Activated CD4-positive, alpha-beta T cell treated with anti-CD3 and anti-CD28 coated beads for 1 hour (primary cell): ENCODE data around the gene DOCK9.
"Not testable (repeated sequence)": the region's sequence is repeated elsewhere in the genome, so short reads cannot be mapped to it uniquely, and the experiment has no call there.

Source experiments
- DNase-seq: peaks from one replicate; pipeline ENCODE4 v3.0.0-alpha.2; 2020

The DOCK9 gene

DNA sequence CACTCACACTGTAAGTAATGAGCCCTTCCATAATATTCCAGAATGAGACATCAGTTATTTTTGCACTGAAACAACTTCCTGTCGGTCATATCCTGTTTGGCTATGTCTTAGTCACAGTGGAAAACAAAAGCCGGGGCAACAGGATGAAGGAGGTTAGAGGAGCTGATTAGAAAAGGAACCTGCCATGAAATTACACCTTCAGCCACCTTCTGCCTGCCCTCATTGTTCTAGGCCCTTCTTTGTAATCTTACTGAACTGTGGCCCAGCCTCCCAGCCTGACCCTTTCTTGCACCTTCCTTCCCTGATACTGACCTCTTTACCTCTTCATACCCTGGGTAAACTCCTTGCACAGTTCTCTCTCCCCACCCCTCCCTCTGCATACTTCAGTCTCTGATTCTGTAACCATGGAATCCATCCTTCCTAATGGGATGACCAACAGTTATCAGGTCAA is 67.3 kb downstream of the DOCK9 start:
- no peak for DNase-seq

DNA sequence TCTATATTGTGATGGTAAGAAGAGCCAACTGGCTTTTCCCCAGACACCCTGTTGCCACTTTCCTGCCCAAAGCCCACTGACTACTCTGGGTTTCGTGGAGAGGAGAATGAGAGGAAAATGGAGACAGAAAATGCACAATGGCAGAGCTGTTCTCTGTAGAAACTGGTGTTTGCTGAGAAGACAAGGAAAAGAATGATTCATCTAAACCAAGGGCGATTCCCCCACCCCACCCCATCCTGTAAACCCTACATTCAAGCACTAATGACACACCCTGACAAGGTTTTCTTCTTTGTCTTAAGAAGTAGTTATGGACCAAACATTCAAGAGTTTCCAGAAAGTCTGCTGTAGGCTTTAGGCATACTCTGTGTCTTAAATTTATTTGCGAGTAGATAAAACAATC is 68.8 kb downstream of the DOCK9 start:
- DNase-seq, result no peak

DNA sequence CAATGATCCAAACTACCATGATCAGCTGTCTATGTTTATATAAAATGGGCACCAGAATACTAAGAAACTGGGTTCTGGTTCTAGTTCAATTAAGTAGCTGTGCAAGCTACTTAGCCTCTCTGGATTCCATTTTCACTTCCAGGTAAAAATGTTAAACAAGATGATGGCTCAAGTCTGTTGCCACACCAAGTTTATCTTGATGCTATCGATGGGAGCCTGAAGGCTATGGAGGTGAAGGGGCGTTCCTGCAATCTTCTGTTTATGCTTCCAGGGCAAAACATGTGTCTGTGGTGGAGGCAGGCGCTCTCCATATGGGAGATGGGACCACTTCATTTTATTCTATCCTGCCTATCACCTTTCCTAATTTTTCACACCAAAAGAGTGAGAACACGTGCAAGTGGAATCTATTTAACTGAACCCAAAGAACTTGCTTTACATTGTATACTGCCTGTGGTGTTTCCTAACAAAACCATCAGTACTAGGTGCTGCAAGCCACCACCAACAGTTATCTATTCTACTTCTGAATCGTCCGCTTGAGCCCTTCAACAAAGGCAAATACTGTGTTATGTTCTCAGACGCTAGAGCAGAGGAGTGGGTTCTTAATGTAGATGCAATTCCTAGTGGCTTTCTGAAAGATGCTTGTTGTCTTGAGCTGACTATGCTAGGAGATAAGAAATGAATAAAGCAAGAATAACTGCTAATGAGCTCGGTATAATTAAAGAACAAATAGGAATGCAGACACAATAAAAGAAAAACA is 70.9 kb downstream of the DOCK9 start:
- DNase-seq, result no peak

DNA sequence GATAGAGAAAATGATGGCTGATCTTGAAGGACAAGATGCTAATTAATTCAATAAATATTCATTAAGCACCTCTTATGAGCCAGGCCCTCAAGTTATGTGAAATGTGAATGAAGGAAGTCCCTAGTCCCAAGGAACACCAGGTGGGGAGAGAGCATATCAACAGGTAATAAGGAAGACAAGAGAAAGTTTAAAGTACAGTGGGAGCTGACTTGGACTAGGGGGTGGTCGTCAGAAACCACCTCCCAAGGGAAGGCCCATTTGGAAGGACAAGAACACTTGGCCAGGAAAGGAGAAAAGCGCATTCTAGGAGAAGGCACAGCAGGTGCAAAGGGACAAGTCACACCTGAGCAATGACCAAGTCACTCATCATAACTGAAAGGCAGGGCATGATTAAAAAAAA is 72.7 kb downstream of the DOCK9 start:
- no peak for DNase-seq

DNA sequence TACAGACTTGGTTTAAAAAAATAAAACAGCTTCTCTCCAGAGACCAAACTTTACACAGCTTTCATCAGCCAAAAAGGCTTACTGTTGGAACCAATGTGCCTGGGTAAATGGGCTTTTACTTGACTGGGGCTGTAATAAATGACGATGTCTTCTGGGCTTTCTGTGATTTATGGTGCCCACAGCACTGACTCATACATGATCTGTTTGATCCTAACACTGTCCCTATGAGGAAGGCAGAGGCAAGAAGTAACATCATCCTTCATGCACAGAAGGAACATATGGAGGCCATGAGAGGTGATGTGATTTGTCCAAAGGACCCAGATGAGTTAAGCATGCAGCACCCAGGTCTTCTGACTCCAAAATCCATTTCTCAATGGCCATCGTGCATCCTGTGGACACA is 77.4 kb downstream of the DOCK9 start:
- DNase-seq, result no peak

DNA sequence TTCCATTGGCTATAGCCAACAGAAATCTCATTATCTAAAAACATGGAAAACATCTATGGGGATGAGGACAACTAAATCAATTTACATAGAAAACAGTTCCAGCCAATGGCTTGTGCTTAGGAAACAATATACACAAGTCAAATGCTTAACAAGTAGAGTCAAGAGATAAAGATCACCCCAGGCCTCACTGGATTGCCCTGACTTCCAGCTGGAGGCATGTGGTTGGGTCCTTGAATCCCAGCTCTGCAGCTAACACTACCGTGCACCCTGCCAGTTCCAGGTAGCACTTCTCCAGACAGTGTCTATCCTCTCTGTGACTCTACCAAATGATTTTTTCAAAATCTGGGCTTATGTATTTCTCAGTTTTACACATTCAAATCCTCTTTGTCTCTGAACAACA is 80.2 kb downstream of the DOCK9 start:
- DNase-seq, result no peak

DNA sequence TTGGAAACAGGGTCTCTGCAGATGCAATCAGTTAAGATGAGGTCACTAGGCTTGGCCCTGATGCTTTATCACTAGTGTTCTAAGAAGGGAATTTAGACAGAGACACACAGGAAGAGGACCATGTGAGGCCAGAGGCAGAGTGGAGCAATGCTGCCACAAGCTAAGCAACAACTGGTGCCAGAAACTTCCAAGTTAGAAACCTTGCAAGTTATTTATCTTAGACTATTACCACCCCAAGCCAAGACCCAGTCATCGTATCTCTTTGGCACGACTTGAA is 81.1 kb downstream of the DOCK9 start:
- DNase-seq, result no peak

DNA sequence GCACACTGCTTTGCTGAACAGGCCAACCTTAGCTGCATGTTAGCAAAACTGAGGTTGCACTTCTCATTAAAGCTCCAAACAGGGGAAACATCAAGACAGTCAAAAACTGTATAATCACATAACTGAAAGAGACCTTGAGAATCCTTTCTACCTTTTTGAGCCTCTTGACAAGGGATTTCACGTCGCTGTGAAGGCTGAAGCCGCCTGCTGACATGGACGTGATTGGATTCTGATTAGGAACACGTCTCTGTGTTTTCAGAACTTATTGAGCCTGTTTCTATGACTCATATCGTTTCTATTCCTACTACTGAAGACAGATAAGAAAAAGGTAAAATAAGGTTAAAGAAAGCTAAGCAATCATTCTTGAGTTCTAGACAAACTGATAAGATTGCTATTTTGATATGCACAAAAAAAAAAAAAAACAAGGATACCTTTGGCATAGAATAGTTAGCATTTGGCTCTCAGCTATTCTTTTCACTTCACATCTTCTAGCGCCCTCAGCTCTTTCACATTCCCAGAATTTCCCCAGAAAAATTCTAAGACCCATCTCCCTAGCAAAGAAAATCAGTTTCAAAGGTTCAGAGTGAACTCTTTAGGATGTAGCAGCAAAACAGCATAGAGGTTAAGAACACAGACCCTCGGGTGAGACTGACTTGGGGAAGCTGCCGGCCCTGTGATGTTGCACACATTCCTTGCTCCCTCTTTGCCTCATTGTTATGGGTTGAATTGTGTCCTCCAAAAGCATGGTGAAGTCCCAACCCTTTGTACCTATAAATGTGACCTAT is 81.6 kb downstream of the DOCK9 start:
- no peak for DNase-seq

DNA sequence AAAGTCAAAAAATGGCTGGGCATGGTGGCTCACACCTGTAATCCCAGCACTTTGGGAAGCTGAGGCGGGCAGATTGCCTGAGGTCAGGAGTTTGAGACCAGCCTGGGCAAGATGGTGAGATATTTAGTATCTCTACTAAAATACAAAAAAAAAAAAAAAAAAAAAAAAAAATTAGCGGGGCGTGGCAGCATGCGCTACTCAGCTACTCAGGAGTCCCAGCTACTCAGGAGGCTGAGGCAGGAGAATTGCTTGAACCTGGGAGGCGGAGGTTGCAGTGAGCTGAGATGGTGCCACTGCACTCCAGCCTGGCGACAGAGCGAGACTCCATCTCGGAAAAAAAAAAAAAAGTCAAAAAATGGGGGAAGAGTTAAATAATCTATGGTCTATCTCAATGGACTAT is 83.0 kb downstream of the DOCK9 start:
- not testable (repeated sequence) for DNase-seq

DNA sequence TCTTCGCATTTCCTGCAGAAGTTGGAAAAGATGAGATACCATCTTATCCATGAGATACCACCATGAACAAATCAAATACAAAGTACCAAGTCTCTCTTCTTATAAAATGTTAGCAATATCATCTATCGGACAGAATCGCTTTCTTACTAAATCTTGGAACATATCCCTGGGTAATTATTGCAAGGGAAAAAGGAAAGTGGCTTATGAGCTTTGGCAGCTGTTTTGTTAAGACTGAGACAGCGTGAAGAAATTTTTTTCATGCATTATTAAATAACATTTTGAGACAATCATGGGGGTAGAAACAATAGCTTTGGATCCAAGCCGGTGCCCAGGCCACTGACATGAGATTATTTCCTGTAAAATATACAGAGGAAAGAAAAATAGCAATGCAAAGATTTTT is 84.5 kb downstream of the DOCK9 start:
- DNase-seq, result no peak

DNA sequence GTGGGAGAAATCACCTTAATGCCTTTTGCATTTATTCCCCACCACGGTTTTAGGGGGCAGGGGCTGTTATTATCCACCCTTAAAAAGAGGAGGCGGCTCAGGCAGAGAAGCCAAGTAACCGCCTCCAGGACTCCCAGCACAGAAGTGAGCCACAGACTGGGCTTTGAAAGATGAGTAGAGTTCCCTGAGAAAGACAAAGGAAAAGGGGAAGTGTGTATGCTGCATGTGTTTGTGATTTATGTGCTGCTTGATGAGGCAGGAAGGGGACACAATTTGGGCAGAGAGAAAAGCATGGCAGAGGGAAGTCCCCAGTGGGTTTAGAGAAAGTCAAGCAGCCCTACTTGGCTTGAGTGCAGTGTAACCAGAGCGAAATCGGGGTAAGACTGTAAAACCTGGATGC is 85.0 kb downstream of the DOCK9 start:
- DNase-seq, result no peak

DNA sequence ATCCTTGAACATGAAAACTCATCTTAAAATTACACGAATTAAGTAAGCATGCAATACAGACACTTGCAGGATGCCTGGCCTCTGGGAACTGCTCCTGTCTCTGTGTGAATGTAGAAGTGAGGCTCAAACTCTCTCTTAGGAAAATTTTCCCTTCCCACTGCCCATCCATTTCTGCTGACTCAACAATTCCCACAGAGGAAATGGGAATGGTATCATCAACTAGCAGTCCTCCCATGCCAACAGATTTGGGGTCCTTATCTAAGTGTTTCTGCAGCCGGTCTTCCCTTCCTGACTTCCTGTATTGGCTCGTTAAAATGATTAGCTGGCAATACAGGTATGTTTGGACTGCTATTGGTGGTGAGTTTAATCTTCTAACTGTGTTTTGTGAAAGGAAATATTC is 85.8 kb downstream of the DOCK9 start:
- no peak for DNase-seq

DNA sequence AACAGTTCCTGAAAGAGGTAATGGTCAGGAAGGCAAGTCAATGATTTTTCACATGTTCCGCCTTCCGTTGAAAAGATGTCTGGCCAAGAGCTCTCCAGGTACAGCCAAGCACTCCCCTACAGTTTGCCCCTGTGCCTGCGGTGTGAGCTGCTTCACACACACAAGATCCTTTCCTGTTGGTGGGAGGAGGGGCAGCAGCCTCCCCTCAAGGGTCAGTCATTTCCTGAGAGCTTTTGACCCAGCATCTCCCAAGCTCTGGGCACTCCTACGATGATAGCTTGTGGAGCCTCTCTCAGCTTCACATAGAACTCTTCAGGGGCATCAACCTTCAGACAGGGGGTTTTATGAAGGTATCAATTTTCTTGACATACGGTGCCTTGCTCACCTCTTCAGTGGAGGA is 86.9 kb downstream of the DOCK9 start:
- DNase-seq, result no peak

DNA sequence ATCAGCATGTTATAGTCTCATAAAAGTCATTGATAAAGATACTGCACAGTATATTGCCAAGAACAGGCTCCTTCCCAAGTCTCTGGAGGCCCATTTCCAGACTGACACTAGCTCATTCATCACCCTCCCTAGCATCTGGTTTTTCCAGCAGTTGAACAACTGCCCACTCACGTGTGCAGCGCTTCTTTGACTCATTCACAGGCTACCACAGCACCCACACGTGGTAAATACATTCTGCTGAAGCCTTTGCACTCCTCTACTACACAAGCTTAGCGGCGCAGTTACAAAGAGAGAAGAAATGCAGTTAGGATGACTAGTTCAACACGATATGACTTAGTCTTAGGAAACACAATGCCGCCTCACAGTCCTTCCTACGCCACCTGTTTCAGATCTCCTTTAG is 87.7 kb downstream of the DOCK9 start:
- no peak for DNase-seq

DNA sequence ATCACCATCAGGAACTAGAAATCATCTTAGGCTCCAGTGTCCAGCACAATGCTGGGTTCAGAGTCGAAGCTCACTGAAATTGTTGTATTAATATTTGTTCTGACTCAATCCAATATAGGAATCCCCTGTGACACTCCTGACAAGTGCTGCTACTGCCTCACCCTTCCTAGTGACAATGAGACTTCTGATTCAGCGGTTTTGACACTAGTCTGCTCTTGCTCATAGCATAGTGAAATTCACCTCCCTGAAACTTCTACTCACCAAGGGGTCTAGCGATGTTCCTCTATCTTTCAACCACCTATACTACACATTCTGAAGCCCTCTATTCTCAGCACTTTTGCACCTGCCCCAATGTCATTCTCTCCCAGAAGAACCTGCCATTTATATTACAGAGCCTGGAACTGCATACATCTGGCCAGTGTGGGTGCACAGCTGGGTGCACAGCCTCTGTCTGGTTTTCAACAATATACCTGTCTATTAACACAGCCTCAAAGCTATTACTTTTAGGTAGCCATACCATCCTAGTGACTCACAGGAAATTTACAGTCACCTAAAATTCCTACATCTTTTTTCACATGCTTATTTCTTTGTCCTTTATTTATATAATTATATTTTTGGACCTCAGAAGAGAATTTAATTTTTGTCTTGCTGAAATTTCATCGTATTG is 88.3 kb downstream of the DOCK9 start:
- DNase-seq, result no peak

DNA sequence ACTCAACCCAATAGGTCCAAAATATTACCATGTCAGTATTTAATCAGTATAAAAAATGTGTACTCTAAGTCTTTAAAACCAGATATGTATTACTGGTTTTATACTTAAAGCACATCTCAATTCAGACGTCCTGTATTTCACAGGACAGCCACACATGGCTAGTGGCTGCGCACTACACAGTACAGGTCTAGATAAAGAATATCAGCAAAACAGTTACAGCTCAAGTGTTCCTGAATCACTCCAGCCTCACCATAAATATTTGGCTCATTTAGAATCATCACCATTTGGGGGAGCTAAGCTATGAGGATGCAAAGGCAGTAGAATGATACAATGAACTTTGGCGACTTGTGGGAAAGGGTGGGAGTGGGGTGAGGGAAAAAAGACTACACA is 89.0 kb downstream of the DOCK9 start:
- no peak for DNase-seq

DNA sequence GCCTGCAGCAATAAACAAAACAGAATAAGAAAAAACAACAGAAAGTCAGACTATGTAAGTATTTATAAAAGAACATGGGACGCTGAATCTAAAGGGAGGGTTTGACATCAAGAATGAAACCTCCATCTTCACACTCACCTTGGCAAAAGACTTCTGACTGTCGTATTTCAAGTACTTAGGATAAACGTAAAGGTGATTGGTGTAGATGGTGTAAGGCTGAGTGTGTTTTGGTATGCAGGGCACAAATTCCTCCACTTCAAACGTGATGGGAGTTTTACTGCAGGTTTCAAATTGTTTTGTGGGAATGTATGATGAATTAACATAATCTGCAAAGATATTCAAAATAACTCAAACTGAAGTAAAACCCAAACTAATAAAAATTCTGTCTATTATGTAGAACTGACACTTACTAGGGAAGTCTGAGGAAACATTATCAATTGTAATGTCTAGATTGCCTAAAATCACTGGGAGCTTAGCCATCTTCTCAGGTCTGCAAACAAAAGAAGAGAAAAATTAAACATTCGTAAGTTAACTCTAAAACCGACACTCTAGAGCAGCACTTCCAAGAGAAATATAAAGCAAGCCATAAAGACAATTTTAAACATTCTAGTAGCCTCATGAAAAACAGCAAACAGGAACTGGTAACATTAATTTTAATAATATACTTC is 89.5 kb downstream of the DOCK9 start:
- DNase-seq, result no peak

DNA sequence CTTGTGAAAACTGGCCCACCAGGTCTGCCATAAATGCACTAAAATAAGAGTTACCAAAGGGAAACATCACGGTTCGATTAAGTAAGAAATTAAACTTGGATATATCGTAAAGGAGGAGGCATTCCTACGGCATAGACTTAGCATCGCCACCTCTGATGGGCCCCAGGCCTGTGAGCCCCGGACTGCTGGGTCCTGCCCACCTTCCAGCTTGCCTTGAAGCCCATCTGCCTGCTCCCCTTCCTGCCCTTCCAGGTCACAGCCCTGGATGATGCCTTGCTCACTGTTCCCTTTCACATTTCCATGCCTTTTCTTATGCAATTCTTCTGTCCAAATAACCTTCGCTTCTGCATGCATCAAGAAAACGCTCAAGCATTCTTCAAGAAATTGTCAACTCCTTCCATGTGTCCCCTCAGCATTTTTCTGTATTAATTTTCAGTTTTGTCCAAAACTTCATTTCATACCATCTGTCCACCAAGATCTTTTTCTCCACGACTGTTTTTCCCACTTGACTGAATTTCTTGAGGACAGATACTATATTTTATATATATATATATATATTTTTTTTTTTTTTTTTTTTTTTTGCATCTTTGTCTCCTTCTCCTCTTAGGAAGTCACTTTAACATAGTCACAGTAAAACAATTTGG is 91.2 kb downstream of the DOCK9 start:
- no peak for DNase-seq

DNA sequence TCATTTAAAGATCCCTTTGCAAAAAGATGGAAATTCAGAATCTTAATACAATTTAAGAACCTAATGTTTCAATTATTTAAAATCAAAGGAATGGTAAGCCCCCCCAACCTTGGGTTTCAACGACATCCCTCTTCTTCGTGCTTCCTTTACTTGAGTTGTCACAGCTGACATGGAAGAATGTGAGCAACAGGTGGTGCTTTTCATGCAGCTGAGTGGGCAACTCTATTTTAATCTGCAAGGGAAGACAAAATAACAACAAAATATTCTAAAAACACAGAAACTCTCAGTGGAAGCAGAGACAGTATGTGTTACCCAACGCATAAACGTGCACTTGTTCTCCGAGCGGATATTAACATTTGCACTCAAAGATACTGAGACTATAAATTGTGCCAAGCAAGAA is 92.3 kb downstream of the DOCK9 start:
- DNase-seq, result no peak

DNA sequence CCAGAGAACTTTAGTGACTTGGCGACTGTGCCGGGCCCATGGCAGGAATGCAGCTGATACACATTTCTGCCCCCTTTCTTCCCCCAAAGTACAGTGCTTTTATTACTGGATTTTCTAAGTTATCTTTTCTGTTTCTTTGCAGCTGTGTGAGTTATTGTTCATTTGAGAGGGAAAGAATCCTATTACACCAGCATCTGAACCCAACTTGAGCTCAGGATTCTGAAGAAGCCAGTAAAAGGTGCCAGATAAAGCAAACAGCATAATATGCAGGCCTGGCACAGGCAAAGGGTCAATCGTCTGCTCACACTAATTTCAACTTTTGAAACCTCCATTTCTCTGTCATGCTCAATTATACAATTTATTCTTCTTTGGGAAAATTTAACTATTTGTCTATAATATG is 93.9 kb downstream of the DOCK9 start:
- DNase-seq, result no peak

DNA sequence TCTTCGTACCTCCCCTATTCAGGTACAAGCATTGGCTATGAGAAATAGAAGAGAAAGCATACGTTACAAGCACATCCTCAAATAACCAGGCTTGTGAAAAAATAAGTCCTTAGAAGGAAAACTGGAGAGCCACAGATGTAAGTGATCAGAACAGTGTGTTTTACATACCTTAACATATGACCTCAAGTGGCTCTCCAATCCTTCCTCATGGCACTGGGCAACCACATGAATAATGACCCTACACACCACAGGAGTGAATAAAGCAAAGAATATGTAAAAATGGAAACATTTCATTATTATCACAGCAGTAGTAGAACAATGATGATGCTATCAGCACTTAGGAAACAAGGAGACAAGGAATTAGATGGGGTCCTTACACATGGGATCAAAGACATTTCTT is 96.5 kb downstream of the DOCK9 start:
- no peak for DNase-seq

DNA sequence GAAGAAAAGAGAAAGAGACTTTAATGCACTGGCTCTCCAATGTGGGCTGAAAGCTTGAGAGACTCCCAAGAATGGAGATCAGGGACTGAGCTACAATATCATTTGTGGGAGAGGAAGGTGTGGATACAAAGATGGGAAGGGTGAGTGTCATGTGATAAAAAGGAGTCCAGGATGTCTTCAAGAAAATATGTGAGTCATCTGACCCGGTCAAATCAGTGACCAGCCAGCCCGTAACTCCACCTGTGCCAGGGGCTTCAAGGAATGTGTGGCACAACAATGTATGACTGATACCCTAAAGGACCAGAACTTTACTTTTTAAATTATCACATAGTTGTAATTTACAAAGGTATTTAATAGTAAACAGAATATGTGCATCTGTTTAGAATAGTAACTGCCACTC is 97.2 kb downstream of the DOCK9 start:
- DNase-seq, result no peak

DNA sequence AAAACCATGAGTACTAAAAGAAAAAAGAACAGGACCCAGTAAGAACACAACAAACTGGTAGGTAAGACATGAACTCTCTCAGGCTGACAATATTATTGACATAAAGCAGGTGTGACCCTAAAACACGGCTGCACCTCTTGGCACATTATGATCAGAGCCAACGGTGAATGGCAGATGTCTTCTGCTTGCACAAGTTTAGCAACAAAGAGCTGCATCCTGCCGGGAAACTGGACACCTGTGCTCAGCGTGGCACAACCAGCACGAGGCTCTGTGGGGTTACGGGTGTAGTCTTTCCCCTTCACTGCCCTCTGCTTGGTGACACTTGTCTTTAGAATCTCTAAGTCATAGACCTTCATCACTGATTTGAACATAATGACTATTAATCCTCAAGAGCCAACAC is 97.9 kb downstream of the DOCK9 start:
- no peak for DNase-seq
